HG03575 (cell line): ENCODE measurements around the gene MAML2.
A peak's percentile ranks its signal among the peaks of the same experiment; 100 is the strongest.
"Not testable (repeated sequence)": the region's sequence is repeated elsewhere in the genome, so short reads cannot be mapped to it uniquely, and the experiment has no call there.

Experiments
- ATAC-seq: cut with Tn5 transposase; IDR thresholded peaks from one replicate; pipeline ENCODE4 v1.9.1; 2021; ENCODE audit not compliant: unreplicated experiment, insufficient number of reproducible peaks, low FRiP score; ENCODE audit errors: extremely low read depth

MAML2 gene

GRCh38 chr11:96303980-96304379, 39.0 kb downstream of the MAML2 start:
- ATAC-seq = no peak

DNA sequence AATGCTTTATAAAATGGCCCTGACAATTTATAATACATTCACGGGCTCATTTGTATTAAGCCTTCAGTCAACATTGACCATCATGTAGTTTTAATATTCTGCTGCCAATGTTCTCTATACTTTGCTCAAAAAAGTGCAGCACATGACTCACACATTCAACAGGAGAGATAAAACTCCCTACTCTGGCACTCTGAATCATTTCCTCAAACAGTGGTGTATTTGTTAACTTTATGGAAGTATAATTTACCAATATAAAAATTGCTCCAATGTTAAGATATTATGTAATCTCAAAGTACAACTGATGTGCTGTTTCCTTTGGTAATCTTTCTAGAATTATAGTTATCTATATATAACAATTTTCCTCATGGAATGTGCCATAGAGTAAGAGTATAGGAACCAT, 39.9 kb downstream of the MAML2 start:
- ATAC-seq = no peak

DNA sequence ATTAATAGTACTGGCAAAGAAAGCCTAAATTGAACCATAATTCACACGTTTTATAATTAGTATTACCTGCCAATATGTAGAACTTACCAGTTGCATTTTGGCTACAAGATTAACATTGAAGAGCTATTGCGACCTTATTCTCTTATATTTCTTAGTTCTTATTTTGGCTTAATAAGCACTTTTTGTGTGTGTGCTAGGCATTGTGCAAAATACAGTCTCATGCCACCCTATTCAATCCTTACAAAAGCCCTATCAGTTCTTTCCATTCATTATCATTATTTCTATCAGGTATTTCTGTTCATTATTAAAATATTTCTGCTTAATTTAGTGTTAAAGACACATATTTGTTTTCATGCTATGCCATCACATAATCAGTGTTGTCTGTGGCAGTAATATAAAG, 41.2 kb downstream of the MAML2 start:
- ATAC-seq = no peak

DNA sequence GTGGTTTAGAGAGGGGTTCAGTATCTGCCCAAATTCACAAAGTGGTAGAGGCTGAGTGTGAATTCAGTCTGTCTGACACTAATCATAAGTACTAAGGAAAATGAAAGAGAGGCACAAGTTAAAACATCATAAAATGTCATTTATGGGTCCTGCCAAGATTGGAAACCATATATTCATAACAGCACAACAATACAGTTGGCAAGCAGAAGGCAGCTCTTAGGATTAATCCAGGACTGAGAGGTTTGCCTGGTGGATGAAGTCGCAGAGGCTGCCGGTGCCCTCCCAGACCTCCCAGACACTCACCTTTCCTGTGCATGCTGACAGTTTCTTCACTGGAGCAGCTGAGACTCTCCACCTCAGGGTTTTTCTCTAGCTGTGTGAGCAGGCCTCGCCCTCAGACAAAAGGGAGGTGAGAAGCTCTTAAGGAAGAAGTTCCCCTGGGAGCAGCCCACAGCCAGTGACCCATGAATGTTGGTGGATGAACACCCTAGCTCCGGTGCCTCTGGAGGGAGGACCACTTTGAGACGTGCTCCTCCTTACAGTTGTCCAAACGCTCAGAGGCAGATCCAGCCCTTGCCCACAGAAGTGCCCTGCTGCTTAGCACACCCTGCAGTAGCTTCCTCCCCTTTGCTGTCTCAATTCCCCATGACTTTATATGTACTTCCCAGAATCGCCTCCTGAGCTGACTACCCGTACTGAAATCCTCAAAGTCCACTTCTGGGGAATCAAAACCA, 43.7 kb downstream of the MAML2 start:
- no peak for ATAC-seq

DNA sequence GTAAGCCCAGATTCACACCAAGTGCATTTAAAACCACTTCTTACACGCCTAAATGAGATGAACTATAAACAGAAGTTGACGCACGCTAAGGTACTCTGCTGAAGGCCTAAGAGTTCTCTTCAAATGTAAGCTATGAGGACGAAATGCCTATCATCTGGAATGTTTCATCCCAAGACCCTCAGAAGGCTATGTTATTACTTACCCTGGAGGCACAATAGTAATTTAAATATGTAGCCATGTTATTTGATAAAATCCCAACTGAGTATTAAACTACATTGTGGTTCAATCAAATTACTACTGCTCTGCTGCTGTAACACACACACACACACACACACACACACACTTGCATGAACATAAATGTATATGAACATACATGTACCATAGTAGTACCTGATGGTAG, 47.6 kb downstream of the MAML2 start:
- no peak for ATAC-seq

GRCh38 chr11:96294289-96294688, 48.7 kb downstream of the MAML2 start:
- ATAC-seq = no peak

- ATAC-seq = peak; percentile 70
Measured at GRCh38 chr11:96293598-96294021, 49.4 kb downstream of the MAML2 start.

- ATAC-seq = no peak
Measured at GRCh38 chr11:96293109-96293508, 49.9 kb downstream of the MAML2 start.

GRCh38 chr11:96292291-96293010, 50.5 kb downstream of the MAML2 start:
- no peak for ATAC-seq

DNA sequence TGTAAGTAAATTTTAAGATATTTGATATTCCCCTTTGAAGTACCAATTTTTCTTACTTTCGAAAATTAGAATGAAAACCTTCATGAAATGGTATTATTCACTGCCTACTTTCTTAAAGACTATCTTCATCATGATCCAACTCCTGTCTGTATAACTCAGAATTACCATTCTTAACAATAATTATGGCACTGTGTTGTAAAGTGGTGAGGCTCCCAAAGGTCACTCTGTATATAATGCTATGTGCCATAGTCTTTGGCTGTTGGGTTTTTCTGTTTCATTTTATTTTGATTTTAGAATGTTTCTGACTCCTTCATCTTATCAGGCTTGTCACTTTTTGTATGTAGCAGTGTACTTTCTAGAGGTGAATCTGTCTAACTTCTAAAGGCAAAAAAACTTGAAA, 52.4 kb downstream of the MAML2 start:
- no peak for ATAC-seq

GRCh38 chr11:96290031-96290430, 53.0 kb downstream of the MAML2 start:
- ATAC-seq = no peak

- ATAC-seq = no peak
Measured at GRCh38 chr11:96288915-96289314, 54.1 kb downstream of the MAML2 start.

- no peak for ATAC-seq
Measured at GRCh38 chr11:96287822-96288439, 55.1 kb downstream of the MAML2 start.

- ATAC-seq = not testable (repeated sequence)
Measured at GRCh38 chr11:96285985-96286384, 57.0 kb downstream of the MAML2 start.

GRCh38 chr11:96284917-96285316, 58.1 kb downstream of the MAML2 start:
- ATAC-seq = no peak

- no peak for ATAC-seq
Measured at GRCh38 chr11:96284401-96284800, 58.6 kb downstream of the MAML2 start.

DNA sequence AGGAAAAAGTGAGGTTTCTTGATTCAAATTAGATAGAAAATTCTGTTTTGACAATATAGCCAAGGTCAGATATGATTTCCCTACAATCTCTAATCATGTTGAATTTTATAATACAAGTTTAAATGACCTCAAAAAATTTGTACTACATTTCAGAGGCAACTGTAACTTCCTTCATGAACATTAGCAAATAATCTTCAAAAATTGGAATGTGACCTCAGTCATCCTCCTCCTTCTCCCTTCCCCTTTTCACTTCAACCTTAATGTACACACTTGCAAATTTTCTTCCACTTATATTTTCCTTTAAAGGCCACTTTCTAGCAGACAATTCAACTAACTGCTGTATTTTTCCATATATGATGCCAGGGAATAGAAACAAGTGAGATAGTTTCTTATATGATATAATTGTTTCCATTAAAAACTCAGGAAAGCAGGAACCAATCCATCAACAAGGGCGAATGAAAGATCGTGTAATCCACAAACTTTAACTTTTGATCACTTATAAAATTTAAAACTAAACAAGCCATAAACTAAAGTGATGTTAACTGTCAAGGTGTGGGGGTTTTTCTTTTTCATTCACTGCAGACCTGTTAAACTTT, 60.3 kb downstream of the MAML2 start:
- no peak for ATAC-seq

DNA sequence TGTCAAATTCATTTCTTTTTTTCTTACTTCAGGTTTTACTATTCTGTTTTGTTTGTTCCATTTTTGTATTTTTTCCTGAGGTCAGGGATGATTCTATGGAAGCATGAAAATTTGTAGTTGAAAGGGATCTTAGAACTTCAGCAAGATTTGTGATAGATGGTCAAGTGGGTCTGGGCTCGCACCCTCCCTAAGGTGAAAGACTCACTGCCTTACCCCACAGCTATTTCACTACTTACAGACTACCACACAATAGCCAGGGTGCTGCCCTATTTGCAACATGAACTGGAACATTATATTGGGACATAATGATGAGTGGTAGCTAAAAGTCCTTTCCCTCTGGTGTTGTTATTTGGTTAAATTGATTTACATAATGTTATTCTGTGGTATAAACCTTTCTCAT, 62.6 kb downstream of the MAML2 start:
- no peak for ATAC-seq

- ATAC-seq = no peak
Measured at GRCh38 chr11:96279896-96280290, 63.1 kb downstream of the MAML2 start.
